Osteoblast (primary cell): ENCODE data around the gene ANKRD53. TPM values are rescaled to one million over a fixed set of nuclear protein-coding genes. Genes with fewer than 3 reads are reported as not detected.

ENCODE experiments used
- DNase-seq: peaks from one replicate; pipeline ENCODE4 v3.0.0; 2011; ENCODE audit warnings: low spot score, mixed read lengths; ENCODE audit not compliant: insufficient read length; ENCODE audit errors: missing footprints
- H2AFZ ChIP-seq: 2 replicates; pipeline ENCODE4 v1.6.0; 2011; ENCODE audit warnings: mild to moderate bottlenecking, low read length
- H3K27ac ChIP-seq: 2 replicates; pipeline ENCODE4 v1.5.1; 2011; ENCODE audit warnings: mild to moderate bottlenecking, low read depth, low read length, moderate library complexity
- H3K27me3 ChIP-seq: 2 replicates; pipeline ENCODE4 v1.6.0; 2012; ENCODE audit warnings: mild to moderate bottlenecking, control low read depth, inconsistent platforms, low read length, moderate library complexity; ENCODE audit not compliant: insufficient read depth
- H3K36me3 ChIP-seq: 2 replicates; pipeline ENCODE4 v1.5.1; 2011; ENCODE audit warnings: mild to moderate bottlenecking, low read length, control low read depth, moderate library complexity; ENCODE audit not compliant: insufficient read depth
- H3K4me1 ChIP-seq: 2 replicates; pipeline ENCODE4 v1.5.1; 2011; ENCODE audit warnings: mild to moderate bottlenecking, low read length, control low read depth, moderate library complexity; ENCODE audit not compliant: insufficient read depth
- H3K4me2 ChIP-seq: 2 replicates; pipeline ENCODE4 v1.6.0; 2011; ENCODE audit warnings: mild to moderate bottlenecking, low read length; ENCODE audit not compliant: insufficient read depth
- H3K4me3 ChIP-seq: fragments of 200-600 bp; sonication (generic); 3 replicates; pipeline ENCODE4 v1.5.1; 2012; ENCODE audit warnings: mild to moderate bottlenecking, low read length, inconsistent platforms; ENCODE audit not compliant: insufficient read depth
- H3K79me2 ChIP-seq: 2 replicates; pipeline ENCODE4 v1.6.0; 2012; ENCODE audit warnings: mild to moderate bottlenecking, low read length, control low read depth, inconsistent platforms; ENCODE audit not compliant: insufficient read depth
- H3K9me3 ChIP-seq: 2 replicates; pipeline ENCODE4 v1.5.1; 2011; ENCODE audit warnings: low read depth, low read length, control low read depth
- H4K20me1 ChIP-seq: 2 replicates; pipeline ENCODE4 v1.6.0; 2012; ENCODE audit warnings: mild to moderate bottlenecking, low read length, control low read depth; ENCODE audit not compliant: insufficient read depth
- total RNA-seq: library from RNA; depleted of rRNA; stranded (reverse); fragments of >200 nt; gene quantifications from 2 replicates; pipeline ENCODE4 v1.2.3, GENCODE V29; 2012
- TF ChIP-seq, protein P1 (sequence below): IDR thresholded peaks from 2 replicates; pipeline ENCODE4 v1.5.1; 2011; ENCODE audit warnings: mild to moderate bottlenecking, low read depth, low read length, moderate library complexity; ENCODE audit errors: extremely low read depth

The ANKRD53 gene
- total RNA-seq, 1 donor = 1.1 TPM

DNA sequence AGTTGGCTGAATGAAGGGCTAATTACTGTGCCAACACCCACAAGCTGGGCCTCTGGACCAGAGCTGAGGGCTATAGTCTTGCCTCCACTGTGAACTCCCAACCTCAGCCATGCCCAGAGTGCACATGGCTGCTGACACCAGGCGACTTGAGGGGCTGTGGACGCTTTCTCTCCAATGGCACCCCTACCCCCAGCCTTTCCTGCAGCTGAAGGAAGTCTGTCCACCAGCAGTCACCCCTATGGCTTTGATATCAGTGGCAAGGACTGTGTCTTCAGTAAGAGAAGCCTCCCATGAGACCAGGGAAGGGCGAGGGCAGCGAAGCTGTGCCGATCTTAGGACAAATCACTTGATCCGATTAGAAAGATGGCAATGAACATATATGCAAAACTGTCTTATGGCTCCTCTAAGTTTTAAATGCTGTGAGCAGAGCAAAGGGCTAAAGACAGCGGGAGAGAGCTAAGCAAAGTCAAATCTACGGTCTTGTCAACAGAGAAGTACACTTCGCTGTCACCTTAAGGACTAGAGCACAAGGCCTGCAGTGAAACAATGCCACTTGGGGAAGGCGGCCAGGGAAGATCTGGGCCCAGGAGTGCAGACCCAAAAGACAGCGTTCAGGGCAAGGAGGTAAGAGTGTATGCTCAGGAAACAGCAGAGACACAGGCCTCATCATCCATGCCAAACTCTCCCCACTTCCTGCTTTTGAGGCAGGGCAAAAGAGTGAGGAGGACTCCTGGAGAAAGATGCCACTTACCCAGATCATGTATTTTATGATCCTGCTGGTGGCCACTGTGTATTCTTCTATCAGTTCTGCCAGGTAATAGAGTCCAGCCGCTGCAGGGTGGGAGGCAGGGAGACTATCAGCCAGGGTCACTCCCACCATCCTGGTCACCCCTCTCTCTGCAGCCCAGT, 14.8 kb downstream of the ANKRD53 start:
- Histone ChIP-seq H4K20me1 (peaks cover 21% of the 10 kb centered on the region), H3K27me3 (no peaks in the 10 kb centered on the region), H3K9me3 (no peaks in the 10 kb centered on the region), H3K79me2 (peaks cover 40% of the 10 kb centered on the region), H3K36me3 (peaks cover 36% of the 10 kb centered on the region), H3K4me2 (peak overlapping the region; percentile 96), H2AFZ (no peak overlapping the region), H3K4me3 (peak overlapping the region; percentile 94), H3K4me1 (peaks cover 22% of the 10 kb centered on the region), H3K27ac (peak overlapping the region; percentile 68)
- no peak for DNase-seq
- TF ChIP-seq, protein P1, sequence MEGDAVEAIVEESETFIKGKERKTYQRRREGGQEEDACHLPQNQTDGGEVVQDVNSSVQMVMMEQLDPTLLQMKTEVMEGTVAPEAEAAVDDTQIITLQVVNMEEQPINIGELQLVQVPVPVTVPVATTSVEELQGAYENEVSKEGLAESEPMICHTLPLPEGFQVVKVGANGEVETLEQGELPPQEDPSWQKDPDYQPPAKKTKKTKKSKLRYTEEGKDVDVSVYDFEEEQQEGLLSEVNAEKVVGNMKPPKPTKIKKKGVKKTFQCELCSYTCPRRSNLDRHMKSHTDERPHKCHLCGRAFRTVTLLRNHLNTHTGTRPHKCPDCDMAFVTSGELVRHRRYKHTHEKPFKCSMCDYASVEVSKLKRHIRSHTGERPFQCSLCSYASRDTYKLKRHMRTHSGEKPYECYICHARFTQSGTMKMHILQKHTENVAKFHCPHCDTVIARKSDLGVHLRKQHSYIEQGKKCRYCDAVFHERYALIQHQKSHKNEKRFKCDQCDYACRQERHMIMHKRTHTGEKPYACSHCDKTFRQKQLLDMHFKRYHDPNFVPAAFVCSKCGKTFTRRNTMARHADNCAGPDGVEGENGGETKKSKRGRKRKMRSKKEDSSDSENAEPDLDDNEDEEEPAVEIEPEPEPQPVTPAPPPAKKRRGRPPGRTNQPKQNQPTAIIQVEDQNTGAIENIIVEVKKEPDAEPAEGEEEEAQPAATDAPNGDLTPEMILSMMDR = no peak

GRCh38 chr2:70994009-70994698, 15.7 kb downstream of the ANKRD53 start:
- peaks cover 22% of the 10 kb centered on the region for H3K4me1 ChIP-seq
- no peaks in the 10 kb centered on the region for H3K9me3 ChIP-seq
- TF ChIP-seq, protein P1 = no peak
- H3K79me2 ChIP-seq = peaks cover 40% of the 10 kb centered on the region
- peak overlapping the region; percentile 68 for H3K27ac ChIP-seq
- DNase-seq = peak; percentile 90
- H3K4me3 ChIP-seq = peak overlapping the region; percentile 94
- H3K36me3 ChIP-seq = peaks cover 26% of the 10 kb centered on the region
- peak overlapping the region; percentile 56 for H2AFZ ChIP-seq
- H3K4me2 ChIP-seq = peak overlapping the region; percentile 96
- no peaks in the 10 kb centered on the region for H3K27me3 ChIP-seq
- H4K20me1 ChIP-seq = peaks cover 20% of the 10 kb centered on the region

- Histone ChIP-seq H3K79me2 (peaks cover 40% of the 10 kb centered on the region), H3K27ac (peak within 1 kb of the TSS; percentile 68), H3K36me3 (peaks cover 20% of the 10 kb centered on the region)
Measured at GRCh38 chr2:70994699-70995425, 16.4 kb downstream of the ANKRD53 start, which contains the start of gene TEX261. TEX261 (minus strand) TSS chr2:70994873; CDS start chr2:70994757, 116 bp downstream.

More at GRCh38 chr2:70994699-70995425, 16.4 kb downstream of the ANKRD53 start, which contains the start of gene TEX261:
- no peaks in the 10 kb centered on the region for H3K9me3 ChIP-seq
- peak within 1 kb of the TSS; percentile 98 for H2AFZ ChIP-seq
- peak; percentile 99 for DNase-seq
- peaks cover 22% of the 10 kb centered on the region for H3K4me1 ChIP-seq
- peak within 1 kb of the TSS; percentile 100 for H3K4me2 ChIP-seq
- TF ChIP-seq, protein P1 = peak; percentile 48
- no peaks in the 10 kb centered on the region for H3K27me3 ChIP-seq
- peaks cover 15% of the 10 kb centered on the region for H4K20me1 ChIP-seq
- peak within 1 kb of the TSS; percentile 94 for H3K4me3 ChIP-seq
